Left hindlimb (tissue), 1 donor: Measurements from ENCODE around the gene RELB.
A peak's percentile ranks its signal among the peaks of the same experiment; 100 is the strongest.
"Not testable (repeated sequence)": the region's sequence is repeated elsewhere in the genome, so short reads cannot be mapped to it uniquely, and the experiment has no call there.

Experiments used
- DNase-seq: peaks from one replicate; pipeline ENCODE4 v3.0.0-alpha.2; 2018

RELB gene

GRCh38 chr19:44987148-44987675 lies 14.1 kb upstream of the RELB start:
- no peak for DNase-seq

GRCh38 chr19:44988273-44988672 lies 13.0 kb upstream of the RELB start:
- DNase-seq: no peak

GRCh38 chr19:44988896-44989556 lies 12.2 kb upstream of the RELB start:
- DNase-seq: no peak

GRCh38 chr19:44990459-44990858 lies 10.8 kb upstream of the RELB start:
- DNase-seq: no peak

GRCh38 chr19:44990966-44991365 lies 10.3 kb upstream of the RELB start:
- DNase-seq: no peak

- DNase-seq: no peak
These were observed 8.7 kb upstream of the RELB start for GRCh38 chr19:44992336-44993163.

GRCh38 chr19:44993526-44993925 lies 7.7 kb upstream of the RELB start:
- no peak for DNase-seq

- no peak for DNase-seq
These were observed 7.2 kb upstream of the RELB start for GRCh38 chr19:44993926-44994537.

- DNase-seq: no peak
These were observed 3.2 kb upstream of the RELB start for GRCh38 chr19:44998025-44998424.

GRCh38 chr19:44999131-44999925 lies 1.9 kb upstream of the RELB start:
- not testable (repeated sequence) for DNase-seq

GRCh38 chr19:45000665-45001064 lies 599 bp upstream of the RELB start:
- not testable (repeated sequence) for DNase-seq

GRCh38 chr19:45003485-45003884 lies 2.2 kb downstream of the RELB start:
- no peak for DNase-seq

GRCh38 chr19:45005787-45006186 lies 4.5 kb downstream of the RELB start:
- DNase-seq: no peak

GRCh38 chr19:45008552-45008951 lies 7.3 kb downstream of the RELB start:
- DNase-seq: no peak

- no peak for DNase-seq
These were observed 8.5 kb downstream of the RELB start for GRCh38 chr19:45009625-45010255.

GRCh38 chr19:45010306-45010705 lies 9.0 kb downstream of the RELB start:
- no peak for DNase-seq

- no peak for DNase-seq
These were observed 10.7 kb downstream of the RELB start for GRCh38 chr19:45011959-45012358.

- DNase-seq: peak; percentile 63
These were observed 15.4 kb downstream of the RELB start for GRCh38 chr19:45016388-45017314.

- no peak for DNase-seq
These were observed 17.9 kb downstream of the RELB start for GRCh38 chr19:45019187-45019586.

GRCh38 chr19:45020071-45020470 lies 18.8 kb downstream of the RELB start:
- DNase-seq: no peak

GRCh38 chr19:45021971-45022370 lies 20.7 kb downstream of the RELB start:
- no peak for DNase-seq
